A549 (cell line): Measurements from ENCODE around the gene PKN2.

ENCODE experiments used
- HEYL ChIP-seq: fragments of 250-450 bp; sonication (Bioruptor Pico); IDR thresholded peaks from 2 replicates; pipeline ENCODE4 v1.8.0; 2021; ENCODE audit warnings: mild to moderate bottlenecking, moderate library complexity
- JUNB ChIP-seq: fragments of >200 bp; sonication (Bioruptor Twin); formaldehyde crosslinking; IDR thresholded peaks from 2 replicates; pipeline ENCODE4 v1.6.1; 2016
- MAX ChIP-seq: IDR thresholded peaks from 2 replicates; pipeline ENCODE4 v1.6.1; 2012
- MYC ChIP-seq: IDR thresholded peaks from 2 replicates; pipeline ENCODE4 v1.6.1; 2012; ENCODE audit warnings: mild to moderate bottlenecking, inconsistent platforms, low read length, improper control_type of control experiment, borderline replicate concordance
- NR3C1 ChIP-seq: fragments of >200 bp; sonication (Bioruptor Twin); formaldehyde crosslinking; IDR thresholded peaks from 3 replicates; pipeline ENCODE4 v1.6.1; 2017
- POLR2A ChIP-seq: IDR thresholded peaks from 2 replicates; pipeline ENCODE4 v1.6.1; 2012; ENCODE audit warnings: mild to moderate bottlenecking, low read length
- RAD21 ChIP-seq, 2 experiments: fragments of >200 bp in 1 of 2; sonication (Bioruptor Twin) in 1 of 2; formaldehyde crosslinking in 1 of 2; IDR thresholded peaks in 1 of 2; conservative IDR thresholded peaks in 1 of 2; 2 replicates in 1 of 2; 3 replicates in 1 of 2; pipeline ENCODE4 v1.6.1; 2012 to 2018; ENCODE audit warnings: inconsistent platforms in 1 of 2
- RCOR1 ChIP-seq: fragments of 150-350 bp; IDR thresholded peaks from 2 replicates; pipeline ENCODE4 v1.6.1; 2014; ENCODE audit warnings: antibody characterized with exemption, low read length, low read depth
- REST ChIP-seq: fragments of 200-600 bp; sonication (generic); IDR thresholded peaks from 2 replicates; pipeline ENCODE4 v1.6.1; 2016; ENCODE audit warnings: antibody characterized with exemption, mild to moderate bottlenecking, moderate library complexity
- RFX5 ChIP-seq: fragments of 450-650 bp; IDR thresholded peaks from 2 replicates; pipeline ENCODE4 v1.7.1; 2014; ENCODE audit warnings: antibody characterized with exemption, mild to moderate bottlenecking, moderate library complexity
- SREBF2 ChIP-seq: fragments of 450-650 bp; IDR thresholded peaks from 2 replicates; pipeline ENCODE4 v1.6.1; 2014; ENCODE audit warnings: mild to moderate bottlenecking, moderate library complexity
- TF ChIP-seq, protein P1 (sequence below): fragments of >200 bp; sonication (Bioruptor Twin); formaldehyde crosslinking; IDR thresholded peaks from 3 replicates; pipeline ENCODE4 v1.5.1; 2016
- TF ChIP-seq, protein P2 (sequence below): fragments of 150-350 bp; IDR thresholded peaks from 2 replicates; pipeline ENCODE4 v1.6.1; 2014; ENCODE audit warnings: low read depth, mild to moderate bottlenecking, low read length

DNA sequence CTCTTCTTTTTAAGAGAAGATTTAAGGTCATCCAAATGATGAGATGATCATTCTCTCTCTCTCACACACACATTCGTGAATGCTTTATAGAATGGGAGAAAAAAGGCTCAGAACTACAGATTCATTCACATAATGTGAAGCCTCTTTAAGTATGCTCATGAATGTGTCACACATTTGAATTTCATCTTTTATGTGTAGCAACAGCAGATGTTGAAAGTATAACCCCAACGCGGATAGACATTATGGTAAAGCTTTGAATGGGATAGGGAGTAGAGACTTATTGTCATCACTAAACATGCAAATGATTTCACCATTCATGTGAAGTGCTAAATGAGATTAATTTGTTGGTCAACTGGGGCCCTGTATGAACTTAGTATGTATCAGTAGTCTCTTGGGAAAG, 15.7 kb upstream of the PKN2 start:
- TF ChIP-seq RFX5 (no peak), POLR2A (no peak), SREBF2 (no peak), MAX (no peak), JUNB (no peak), NR3C1 (no peak), REST (no peak), HEYL (CRISPR knock-in tag) (no peak), MYC (no peak), RCOR1 (no peak), RAD21 (conservative IDR thresholded peaks at IDR 0.05 in 1 of 2, IDR thresholded peaks at IDR 0.05 in 1 of 2) (no peak)
- TF ChIP-seq, protein P1, sequence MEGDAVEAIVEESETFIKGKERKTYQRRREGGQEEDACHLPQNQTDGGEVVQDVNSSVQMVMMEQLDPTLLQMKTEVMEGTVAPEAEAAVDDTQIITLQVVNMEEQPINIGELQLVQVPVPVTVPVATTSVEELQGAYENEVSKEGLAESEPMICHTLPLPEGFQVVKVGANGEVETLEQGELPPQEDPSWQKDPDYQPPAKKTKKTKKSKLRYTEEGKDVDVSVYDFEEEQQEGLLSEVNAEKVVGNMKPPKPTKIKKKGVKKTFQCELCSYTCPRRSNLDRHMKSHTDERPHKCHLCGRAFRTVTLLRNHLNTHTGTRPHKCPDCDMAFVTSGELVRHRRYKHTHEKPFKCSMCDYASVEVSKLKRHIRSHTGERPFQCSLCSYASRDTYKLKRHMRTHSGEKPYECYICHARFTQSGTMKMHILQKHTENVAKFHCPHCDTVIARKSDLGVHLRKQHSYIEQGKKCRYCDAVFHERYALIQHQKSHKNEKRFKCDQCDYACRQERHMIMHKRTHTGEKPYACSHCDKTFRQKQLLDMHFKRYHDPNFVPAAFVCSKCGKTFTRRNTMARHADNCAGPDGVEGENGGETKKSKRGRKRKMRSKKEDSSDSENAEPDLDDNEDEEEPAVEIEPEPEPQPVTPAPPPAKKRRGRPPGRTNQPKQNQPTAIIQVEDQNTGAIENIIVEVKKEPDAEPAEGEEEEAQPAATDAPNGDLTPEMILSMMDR: no peak
- TF ChIP-seq, protein P2, sequence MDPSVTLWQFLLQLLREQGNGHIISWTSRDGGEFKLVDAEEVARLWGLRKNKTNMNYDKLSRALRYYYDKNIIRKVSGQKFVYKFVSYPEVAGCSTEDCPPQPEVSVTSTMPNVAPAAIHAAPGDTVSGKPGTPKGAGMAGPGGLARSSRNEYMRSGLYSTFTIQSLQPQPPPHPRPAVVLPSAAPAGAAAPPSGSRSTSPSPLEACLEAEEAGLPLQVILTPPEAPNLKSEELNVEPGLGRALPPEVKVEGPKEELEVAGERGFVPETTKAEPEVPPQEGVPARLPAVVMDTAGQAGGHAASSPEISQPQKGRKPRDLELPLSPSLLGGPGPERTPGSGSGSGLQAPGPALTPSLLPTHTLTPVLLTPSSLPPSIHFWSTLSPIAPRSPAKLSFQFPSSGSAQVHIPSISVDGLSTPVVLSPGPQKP: no peak
